Stimulated activated CD4-positive, alpha-beta T cell treated with anti-CD3 and anti-CD28 coated beads, TNF-alpha, amount 100 ng/mL, for 24 hours (primary cell): ENCODE data around the gene MYCBP.

Source experiments
- DNase-seq, 3 experiments: peaks; one replicate each; pipeline ENCODE4 v3.0.0-alpha.2; 2020; ENCODE audit warnings: low read depth in 3 of 3

The MYCBP gene

GRCh38 chr1:38820860-38821259 is 52.3 kb downstream of the MYCBP start:
- no peak for DNase-seq

DNA sequence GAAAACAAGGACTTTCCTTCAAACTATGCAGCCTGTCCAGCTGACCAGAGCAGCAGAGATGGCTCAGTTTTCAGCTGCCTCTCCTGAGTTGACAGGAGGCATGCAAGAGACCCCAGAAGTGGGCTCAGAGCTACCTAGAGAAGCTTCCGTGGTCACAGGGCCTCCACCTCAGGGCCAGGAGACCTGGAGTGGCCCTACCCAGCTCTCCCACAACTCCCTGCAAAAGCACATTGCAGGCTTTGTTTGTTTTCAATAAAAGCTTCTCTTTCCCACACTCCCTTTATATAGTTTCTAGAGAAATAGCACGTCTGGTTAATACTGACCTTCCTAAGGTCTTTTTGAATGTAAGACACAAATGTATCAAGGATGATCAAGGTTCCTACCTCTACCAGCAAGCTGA is 53.6 kb downstream of the MYCBP start:
- no peak for DNase-seq

GRCh38 chr1:38819040-38819439 is 54.1 kb downstream of the MYCBP start:
- DNase-seq, result no peak

GRCh38 chr1:38818175-38818976 is 54.8 kb downstream of the MYCBP start:
- peak; percentile 13 to 50 (median 30) for DNase-seq

DNA sequence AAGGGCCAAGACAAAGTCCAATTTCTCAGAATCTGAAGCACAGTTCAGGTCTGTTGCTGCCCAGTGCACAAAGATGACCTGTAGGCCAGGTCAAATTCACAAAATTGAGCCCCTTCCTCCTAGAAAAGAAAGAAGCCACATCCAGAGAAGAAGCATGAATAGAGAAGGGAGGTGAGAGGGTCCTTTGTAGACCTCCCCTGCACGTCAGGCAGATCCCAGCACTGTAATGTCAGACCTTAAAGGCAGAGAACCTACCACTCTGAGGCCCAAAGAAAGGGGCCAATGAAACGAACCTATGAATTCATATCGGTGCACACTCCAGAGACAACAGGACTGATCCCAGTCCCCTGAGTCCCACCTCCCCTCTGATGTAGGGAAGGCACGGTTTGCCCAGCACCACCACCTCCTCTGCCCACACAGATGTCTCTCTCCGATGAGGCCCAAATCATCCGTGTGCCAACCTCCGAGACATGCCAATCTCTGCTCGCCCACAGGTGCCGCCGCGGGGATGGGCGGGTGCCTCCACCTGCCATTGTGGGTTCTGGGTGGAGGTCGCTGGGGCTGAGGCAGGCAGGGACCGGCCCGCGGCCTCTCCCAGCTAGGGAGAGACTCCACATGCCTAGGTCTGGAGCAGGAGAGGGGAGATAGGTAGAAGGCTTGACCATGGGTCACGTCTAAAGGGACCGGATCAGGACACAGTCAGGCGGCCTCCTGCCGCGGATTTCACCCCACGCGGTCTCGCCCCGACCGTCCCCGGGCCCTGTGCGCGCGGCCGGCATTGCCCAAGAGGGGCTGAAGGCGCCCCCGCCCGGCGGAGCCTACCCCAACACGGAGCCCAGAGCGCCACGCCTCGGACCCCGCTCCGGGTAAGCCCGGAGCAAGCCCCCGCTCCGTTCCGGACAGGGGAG is 55.6 kb downstream of the MYCBP start:
- no peak for DNase-seq

GRCh38 chr1:38815903-38816627 is 57.1 kb downstream of the MYCBP start:
- no peak for DNase-seq

- DNase-seq, result no peak
Measured at GRCh38 chr1:38814984-38815464, 58.1 kb downstream of the MYCBP start.

DNA sequence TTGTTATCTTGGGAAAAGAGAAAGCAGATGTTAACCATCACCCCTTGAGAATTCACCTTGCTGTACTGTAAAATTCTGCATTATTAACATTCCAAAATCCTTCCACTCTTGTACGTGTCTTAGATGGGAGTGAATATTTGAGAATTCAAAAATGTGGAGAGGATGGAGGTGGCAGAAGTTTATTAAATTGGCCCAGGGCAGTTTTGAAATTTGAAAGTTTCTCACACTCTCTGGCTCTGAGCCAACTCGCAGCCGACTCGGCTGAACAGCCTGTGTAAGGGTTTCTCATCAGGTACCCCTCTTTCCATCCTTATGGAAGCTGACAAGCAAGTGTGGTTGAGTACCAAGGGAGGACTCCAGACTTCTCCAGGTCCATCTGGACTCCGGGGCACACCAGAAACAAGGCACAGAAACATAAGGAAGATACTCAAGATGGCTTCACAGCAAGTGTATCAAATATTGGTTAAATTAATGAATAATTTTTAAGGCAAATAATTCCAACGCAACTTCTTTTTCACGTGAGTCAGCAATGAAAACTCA is 58.6 kb downstream of the MYCBP start:
- no peak for DNase-seq

- DNase-seq, result no peak
Measured at GRCh38 chr1:38812981-38813380, 60.2 kb downstream of the MYCBP start.
